HG02763 (cell line): ENCODE data around the gene GCDH.

Source experiments
- ATAC-seq: cut with Tn5 transposase; IDR thresholded peaks from one replicate; pipeline ENCODE4 v1.9.1; 2021; ENCODE audit warnings: mild to moderate bottlenecking, moderate library complexity; ENCODE audit not compliant: unreplicated experiment

GCDH gene

GRCh38 chr19:12938779-12939601 is 48.0 kb downstream of the GCDH start:
- no peak for ATAC-seq

- no peak for ATAC-seq
These were observed 49.0 kb downstream of the GCDH start for GRCh38 chr19:12939975-12940423.

- ATAC-seq = no peak
These were observed 49.9 kb downstream of the GCDH start for GRCh38 chr19:12940897-12941296.

DNA sequence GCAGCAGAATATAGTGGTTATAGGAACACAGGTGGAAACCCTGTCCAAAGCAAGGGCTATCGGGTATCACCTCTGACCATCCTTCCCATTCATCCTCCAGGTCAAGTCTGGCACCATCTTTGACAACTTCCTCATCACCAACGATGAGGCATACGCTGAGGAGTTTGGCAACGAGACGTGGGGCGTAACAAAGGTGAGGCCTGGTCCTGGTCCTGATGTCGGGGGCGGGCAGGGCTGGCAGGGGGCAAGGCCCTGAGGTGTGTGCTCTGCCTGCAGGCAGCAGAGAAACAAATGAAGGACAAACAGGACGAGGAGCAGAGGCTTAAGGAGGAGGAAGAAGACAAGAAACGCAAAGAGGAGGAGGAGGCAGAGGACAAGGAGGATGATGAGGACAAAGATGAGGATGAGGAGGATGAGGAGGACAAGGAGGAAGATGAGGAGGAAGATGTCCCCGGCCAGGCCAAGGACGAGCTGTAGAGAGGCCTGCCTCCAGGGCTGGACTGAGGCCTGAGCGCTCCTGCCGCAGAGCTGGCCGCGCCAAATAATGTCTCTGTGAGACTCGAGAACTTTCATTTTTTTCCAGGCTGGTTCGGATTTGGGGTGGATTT is 52.6 kb downstream of the GCDH start:
- ATAC-seq = no peak

GRCh38 chr19:12944104-12944674 is 53.2 kb downstream of the GCDH start:
- ATAC-seq = no peak

GRCh38 chr19:12945479-12946091 is 54.6 kb downstream of the GCDH start, which contains the start of gene RAD23A:
Gene RAD23A, plus strand, starts transcription at chr19:12945862. Its CDS starts 87 bp downstream, at chr19:12945949.
- ATAC-seq = peak; percentile 77

GRCh38 chr19:12946092-12946721 is 55.2 kb downstream of the GCDH start:
- peak; percentile 26 for ATAC-seq

- ATAC-seq = no peak
These were observed 56.0 kb downstream of the GCDH start for GRCh38 chr19:12946731-12947496.

DNA sequence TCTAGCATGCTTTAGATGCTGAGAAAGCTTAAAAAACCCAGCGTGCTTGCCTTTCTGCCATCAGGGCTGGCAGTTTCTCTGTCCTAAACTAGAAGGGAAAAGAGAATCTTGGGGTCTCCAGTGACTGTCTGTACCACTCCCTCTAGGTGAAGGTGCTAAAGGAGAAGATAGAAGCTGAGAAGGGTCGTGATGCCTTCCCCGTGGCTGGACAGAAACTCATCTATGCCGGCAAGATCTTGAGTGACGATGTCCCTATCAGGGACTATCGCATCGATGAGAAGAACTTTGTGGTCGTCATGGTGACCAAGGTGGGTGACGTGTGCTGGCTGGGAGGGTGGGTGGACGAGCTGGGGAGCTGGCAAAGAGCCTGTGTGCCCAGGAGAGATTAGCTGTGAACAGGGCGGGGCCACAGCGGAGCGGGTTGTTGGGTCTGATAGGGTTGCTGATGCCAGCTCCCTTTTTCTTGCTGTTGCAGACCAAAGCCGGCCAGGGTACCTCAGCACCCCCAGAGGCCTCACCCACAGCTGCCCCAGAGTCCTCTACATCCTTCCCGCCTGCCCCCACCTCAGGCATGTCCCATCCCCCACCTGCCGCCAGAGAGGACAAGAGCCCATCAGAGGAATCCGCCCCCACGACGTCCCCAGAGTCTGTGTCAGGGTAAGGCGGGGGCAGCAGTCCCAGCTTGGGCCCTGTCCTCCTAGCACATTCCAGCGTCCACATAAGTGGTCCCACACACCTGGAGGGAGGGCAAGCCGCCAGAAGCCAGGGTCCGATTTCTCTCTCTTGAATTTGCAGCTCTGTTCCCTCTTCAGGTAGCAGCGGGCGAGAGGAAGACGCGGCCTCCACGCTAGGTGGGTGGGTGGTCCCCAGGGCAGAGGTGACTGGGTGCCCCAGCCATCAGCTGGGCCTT is 57.0 kb downstream of the GCDH start:
- no peak for ATAC-seq

DNA sequence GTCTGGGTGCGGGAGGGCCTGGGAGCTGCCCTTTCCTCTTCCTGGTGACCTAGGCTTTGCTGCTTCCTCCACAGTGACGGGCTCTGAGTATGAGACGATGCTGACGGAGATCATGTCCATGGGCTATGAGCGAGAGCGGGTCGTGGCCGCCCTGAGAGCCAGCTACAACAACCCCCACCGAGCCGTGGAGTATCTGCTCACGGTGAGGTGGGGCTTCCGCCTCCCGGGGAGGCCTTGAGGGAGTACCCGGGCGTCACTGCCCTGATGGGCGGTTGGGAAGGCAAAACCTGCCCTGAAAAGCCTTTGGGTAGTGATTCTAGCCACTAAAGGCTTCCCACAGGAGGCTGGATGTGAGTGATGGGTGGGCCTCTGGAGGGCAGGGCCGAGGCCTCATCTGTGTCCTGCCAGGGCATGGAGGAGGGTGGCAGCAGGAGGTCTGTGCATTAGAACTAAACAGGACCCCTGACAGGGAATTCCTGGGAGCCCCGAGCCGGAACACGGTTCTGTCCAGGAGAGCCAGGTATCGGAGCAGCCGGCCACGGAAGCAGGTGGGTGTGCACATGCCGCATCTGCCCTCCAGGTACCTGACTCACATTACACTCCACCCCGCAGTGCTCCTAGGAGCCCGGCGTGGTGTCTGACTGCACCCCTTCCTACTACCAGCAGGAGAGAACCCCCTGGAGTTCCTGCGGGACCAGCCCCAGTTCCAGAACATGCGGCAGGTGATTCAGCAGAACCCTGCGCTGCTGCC is 57.8 kb downstream of the GCDH start:
- no peak for ATAC-seq
